Stimulated activated CD4-positive, alpha-beta T cell treated with anti-CD3 and anti-CD28 coated beads, Interleukin-4, amount 100 ng/mL, for 1 hour (primary cell): ENCODE data around the gene MYD88.

Source experiments
- DNase-seq: peaks from one replicate; pipeline ENCODE4 v3.0.0-alpha.2; 2020

Gene MYD88

GRCh38 chr3:38168151-38169026 is 29.9 kb downstream of the MYD88 start:
- DNase-seq, result no peak

DNA sequence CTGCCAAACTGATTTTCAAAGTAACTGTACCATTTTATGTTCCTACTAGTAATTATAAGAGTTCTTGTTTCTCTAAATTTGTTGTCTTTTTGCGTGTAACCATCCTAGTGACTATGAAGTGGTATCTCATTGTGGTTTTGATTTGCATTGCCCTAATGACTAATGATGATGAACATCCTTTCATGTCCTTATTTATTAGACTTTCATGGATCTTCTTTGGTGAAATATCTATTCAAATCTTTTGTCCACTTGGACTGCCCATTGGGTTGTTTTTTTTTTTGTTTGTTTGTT is 30.5 kb downstream of the MYD88 start:
- no peak for DNase-seq

DNA sequence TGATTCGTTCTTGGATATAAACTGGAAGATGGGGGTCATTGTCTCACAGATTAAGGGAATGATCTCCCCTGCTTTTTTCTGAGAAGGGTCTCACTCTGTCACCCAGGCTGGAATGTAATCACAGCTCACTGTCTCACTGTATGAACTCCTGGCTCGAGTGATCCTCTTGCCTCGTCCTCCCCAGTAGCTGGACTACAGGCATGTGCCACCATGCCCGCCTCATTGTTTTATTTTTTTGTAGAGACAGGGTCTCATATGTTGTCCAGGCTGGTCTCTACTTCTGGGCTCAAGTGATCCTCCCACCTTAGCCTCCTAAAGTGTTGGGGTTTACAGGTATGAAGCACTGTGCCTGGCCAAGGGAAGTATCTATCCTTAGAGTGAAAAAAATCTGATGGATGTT is 32.3 kb downstream of the MYD88 start:
- no peak for DNase-seq

GRCh38 chr3:38171622-38172021 is 33.2 kb downstream of the MYD88 start:
- no peak for DNase-seq

GRCh38 chr3:38173834-38174418 is 35.5 kb downstream of the MYD88 start:
- no peak for DNase-seq

DNA sequence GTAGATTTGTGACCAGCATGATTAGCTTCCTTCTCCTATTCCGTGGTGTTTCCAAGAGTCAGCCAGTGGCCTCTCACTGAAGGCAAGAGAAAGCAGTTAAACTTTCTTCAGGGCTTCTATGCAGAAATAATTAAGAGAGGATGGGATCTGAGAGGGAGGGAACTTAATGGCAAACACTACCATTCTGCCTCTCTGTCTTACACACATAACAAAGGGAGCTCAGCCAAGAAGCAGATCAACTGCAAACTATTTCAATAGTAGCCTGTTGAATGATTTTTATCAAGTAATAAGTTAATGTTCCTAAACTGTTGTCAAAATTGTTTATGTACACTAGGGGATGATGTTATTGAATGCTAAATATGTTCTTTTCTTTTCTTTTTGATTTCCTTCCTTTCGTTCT is 38.7 kb downstream of the MYD88 start:
- no peak for DNase-seq

- DNase-seq, result no peak
Observed at GRCh38 chr3:38186781-38187180, 48.3 kb downstream of the MYD88 start.

- no peak for DNase-seq
Observed at GRCh38 chr3:38190481-38190881, 52.0 kb downstream of the MYD88 start.
